AG09309 (cell line): ENCODE measurements around the gene PSORS1C1.
"Not testable (repeated sequence)": the region's sequence is repeated elsewhere in the genome, so short reads cannot be mapped to it uniquely, and the experiment has no call there.

Experiments
- DNase-seq: peaks from one replicate; pipeline ENCODE4 v3.0.0-alpha.2; 2010; ENCODE audit warnings: low read depth
- H3K4me3 ChIP-seq: 2 replicates; pipeline ENCODE4 v1.5.1; 2011; ENCODE audit warnings: mild to moderate bottlenecking, low read depth, low read length, moderate library complexity; ENCODE audit not compliant: control insufficient read depth
- CTCF ChIP-seq: IDR thresholded peaks from 2 replicates; pipeline ENCODE4 v1.5.1; 2011; ENCODE audit warnings: mild to moderate bottlenecking, low read depth, low read length, inconsistent platforms; ENCODE audit not compliant: insufficient read depth, control insufficient read depth; ENCODE audit errors: missing control alignments

Gene PSORS1C1, protein sequence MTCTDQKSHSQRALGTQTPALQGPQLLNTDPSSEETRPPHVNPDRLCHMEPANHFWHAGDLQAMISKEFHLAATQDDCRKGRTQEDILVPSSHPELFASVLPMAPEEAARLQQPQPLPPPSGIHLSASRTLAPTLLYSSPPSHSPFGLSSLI

DNA sequence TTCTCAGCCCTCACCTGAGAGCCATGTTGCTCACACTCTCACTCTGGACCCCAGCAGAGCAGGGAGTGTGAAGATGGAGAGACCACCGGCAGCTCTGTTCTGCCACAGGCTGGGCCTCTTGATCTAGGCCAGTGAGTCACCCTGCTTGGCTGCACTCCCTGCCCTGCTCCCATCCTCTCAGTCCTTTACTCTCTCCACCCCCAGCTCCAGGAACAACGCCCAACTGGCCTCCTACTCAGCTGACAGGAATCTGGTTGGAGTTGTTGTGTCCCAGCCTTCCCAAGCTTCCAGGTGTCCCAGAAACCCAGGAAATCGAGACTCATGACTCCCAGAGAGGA is at the start of gene PSORS1C1:
Gene PSORS1C1 (plus strand): TSS at position 260 of the 338 bp plus-strand sequence. CDS start 14,833 bp downstream, outside the sequence.
- no peak for TF ChIP-seq CTCF
- H3K4me3 ChIP-seq = peak within 1 kb of the TSS; percentile 4; the same call in 1 of the 2 replicates
- peak; percentile 82 for DNase-seq

DNA sequence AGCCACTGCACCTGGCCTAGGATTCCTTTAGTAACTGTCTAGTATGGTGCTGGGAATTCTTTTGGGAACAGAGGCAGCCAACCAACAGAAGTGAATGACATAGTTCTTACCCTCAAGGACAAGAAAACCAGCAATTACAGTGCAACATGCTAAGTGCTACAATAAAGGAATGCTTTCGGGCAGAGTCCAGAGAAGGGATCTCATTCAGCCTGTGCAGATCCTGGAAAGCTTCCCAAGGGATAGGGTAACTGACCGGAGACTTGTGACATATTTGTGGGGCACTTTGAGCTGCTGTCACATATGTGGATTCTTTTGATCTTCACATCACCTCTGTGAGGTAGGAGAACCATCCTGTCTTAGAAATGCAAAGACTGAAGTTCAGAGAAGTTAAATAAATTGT is 49.0 kb upstream of the PSORS1C1 start:
- no peak for TF ChIP-seq CTCF
- H3K4me3 ChIP-seq = no peak overlapping the region
- DNase-seq = no peak

DNA sequence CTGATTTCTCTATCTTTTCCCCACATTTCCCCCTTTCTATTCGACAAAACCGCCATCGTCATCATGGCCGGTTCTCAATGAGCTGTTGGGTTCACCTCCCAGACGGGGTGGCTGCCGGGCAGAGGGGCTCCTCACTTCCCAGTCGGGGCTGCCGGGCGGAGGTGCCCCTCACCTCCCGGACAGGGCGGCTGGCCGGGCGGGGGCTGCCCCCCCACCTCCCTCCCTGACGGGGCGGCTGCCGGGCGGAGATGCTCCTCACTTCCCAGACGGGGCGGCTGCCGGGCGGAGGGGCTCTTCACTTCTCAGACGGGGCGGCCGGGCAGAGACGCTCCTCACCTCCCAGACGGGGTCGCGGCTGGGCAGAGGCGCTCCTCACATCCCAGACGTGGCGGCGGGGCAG is 47.6 kb upstream of the PSORS1C1 start:
- DNase-seq, H3K4me3 ChIP-seq: not testable (repeated sequence)

DNA sequence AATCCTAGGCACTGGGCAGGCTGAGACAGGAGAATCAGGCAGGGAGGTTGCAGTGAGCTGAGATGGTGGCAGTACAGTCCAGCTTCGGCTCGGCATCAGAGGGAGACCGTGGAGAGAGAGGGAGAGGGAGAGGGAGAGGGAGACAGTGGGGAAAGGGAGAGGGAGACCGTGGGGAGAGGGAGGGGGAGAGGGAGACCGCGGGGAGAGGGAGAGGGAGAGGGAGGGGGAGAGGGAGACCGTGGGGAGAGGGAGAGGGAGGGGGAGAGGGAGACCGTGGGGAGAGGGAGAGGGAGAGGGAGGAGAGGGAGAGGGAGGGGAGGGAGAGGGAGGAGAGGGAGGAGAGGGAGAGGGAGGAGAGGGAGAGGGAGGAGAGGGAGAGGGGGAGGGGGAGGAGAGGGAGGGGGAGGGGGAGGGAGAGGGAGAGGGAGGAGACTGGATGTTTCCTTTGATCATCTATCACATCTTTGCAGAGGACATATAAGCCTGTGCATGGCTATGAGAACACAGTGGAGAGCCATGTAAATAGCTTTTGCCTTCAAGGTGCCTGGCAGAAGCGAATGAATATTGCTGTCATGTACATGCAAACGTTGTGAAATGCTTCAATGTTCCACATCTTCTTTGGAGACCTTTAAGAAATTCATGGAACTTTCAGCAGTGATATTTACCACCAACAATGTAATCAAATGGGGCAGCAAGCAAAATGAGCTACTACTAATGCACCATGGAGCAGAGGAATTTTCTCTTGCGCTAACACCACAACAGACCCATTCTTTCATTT is 46.5 kb upstream of the PSORS1C1 start:
- DNase-seq, H3K4me3 ChIP-seq: not testable (repeated sequence)

DNA sequence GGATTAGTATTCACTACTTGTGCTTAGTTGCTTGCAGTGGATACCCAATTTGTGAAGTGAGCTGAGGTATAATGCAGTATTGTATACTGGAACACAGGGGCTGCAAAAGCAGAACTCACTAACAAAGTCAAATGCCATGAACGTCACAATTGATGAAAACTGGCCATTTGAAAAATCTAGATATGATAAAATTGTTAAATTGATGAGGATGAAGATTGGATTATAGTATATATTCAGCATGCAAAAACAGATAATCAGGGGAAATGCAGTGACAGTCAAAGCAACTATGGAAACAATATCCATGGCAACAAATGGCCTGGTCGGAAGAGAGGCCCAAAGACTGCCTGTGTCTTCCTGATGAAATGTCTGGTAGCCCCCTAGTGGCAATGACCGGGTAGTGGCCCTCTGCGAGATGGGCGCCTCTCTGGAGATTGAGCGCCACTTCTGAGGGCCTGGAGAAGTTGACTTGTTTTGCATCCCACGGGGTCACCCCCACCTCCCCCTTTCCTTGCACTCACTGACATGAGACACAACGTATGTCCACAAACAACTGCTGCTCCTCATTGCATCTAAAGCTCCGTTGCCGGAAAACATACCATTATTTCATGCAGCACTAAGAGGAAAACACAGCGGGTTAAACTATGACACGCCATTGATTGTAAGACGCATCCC is 45.8 kb upstream of the PSORS1C1 start:
- no peak overlapping the region for H3K4me3 ChIP-seq
- no peak for DNase-seq
- TF ChIP-seq CTCF = peak; percentile 93

DNA sequence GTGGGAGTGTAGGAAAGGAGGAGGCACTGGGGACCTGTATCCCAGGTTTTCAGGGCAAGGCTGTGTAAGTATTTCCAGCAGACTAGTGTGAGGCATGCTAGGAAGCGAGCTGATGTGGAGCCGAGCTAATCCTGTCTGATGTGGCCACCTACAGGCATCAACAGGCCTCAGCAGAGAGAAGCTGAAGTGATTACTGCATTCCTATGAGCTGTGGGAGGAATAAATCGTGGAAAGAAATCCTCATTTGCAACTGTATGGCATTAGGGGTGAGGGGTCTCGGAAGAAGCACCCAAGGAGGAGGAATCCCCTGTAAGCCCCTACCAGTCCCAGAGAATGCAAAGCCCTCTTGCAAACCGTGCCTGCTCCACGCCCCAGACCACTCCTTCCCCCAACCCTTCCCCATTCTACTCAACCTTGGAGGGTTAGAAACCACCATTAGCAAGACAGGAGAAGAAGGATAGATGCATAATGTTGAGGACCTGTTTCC is 43.8 kb upstream of the PSORS1C1 start:
- TF ChIP-seq CTCF = peak; percentile 82
- DNase-seq = no peak
- H3K4me3 ChIP-seq = no peak overlapping the region

- no peak for TF ChIP-seq CTCF
- no peak overlapping the region for H3K4me3 ChIP-seq
- no peak for DNase-seq
Measured at GRCh38 chr6:31074401-31074800, 40.2 kb upstream of the PSORS1C1 start.

DNA sequence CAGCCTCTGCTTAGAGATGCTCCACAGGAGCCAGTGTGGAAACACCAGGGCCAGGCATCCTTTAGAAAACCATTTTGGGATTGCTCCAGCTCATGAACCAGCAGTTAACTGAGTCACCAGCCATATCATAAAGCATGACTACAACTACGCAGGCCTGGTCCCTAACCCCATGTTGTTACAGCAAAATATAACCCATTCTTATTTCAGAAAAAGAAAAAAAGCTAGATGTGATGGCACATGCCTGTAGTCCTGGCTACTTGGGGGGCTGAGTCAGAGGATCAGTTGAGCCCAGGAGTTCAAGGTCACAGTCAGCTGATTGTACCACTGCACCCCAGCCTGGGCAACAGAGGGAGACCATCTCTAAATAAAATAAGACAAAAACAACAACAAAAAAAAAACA is 39.1 kb upstream of the PSORS1C1 start:
- TF ChIP-seq CTCF = no peak
- DNase-seq = no peak
- no peak overlapping the region for H3K4me3 ChIP-seq
